HUES6 (cell line): ENCODE measurements around the gene DGKB.

Experiments used
- H3K27ac ChIP-seq: 2 replicates; pipeline ENCODE4 v1.7.0; 2013; ENCODE audit warnings: low read depth, mild to moderate bottlenecking, low read length, inconsistent platforms
- H3K27me3 ChIP-seq: 2 replicates; pipeline ENCODE4 v1.6.1; 2013; ENCODE audit warnings: low read length; ENCODE audit not compliant: control insufficient read depth, insufficient read depth
- H3K36me3 ChIP-seq: 2 replicates; pipeline ENCODE4 v1.6.1; 2013; ENCODE audit warnings: low read length; ENCODE audit not compliant: control insufficient read depth, insufficient read depth
- H3K4me1 ChIP-seq: 2 replicates; pipeline ENCODE4 v1.6.1; 2013; ENCODE audit warnings: low read length; ENCODE audit not compliant: control insufficient read depth, insufficient read depth
- H3K4me3 ChIP-seq: 2 replicates; pipeline ENCODE4 v1.5.1; 2013; ENCODE audit warnings: low read depth, low read length
- H3K9ac ChIP-seq: one replicate; pipeline ENCODE4 v1.6.1; 2013; ENCODE audit warnings: mild to moderate bottlenecking, low read length
- H3K9me3 ChIP-seq: 2 replicates; pipeline ENCODE4 v1.6.1; 2013; ENCODE audit warnings: low read depth, low read length; ENCODE audit not compliant: control insufficient read depth, insufficient read depth

DGKB gene

GRCh38 chr7:14374336-14374735, 528.2 kb downstream of the DGKB start:
- H3K9me3 ChIP-seq = no peaks in the 10 kb centered on the region
- H3K4me1 ChIP-seq = peaks cover 21% of the 10 kb centered on the region
- no peaks in the 10 kb centered on the region for H3K36me3 ChIP-seq

GRCh38 chr7:14368285-14368684, 534.3 kb downstream of the DGKB start:
- Histone ChIP-seq H3K4me1 (no peaks in the 10 kb centered on the region), H3K9me3 (no peaks in the 10 kb centered on the region)

More at GRCh38 chr7:14374336-14374735, 528.2 kb downstream of the DGKB start:
- no peak overlapping the region for H3K4me3 ChIP-seq
- H3K27ac ChIP-seq = no peak overlapping the region
- H3K9ac ChIP-seq = no peak overlapping the region
- H3K27me3 ChIP-seq = no peaks in the 10 kb centered on the region

GRCh38 chr7:14351167-14351566, 551.4 kb downstream of the DGKB start:
- no peaks in the 10 kb centered on the region for H3K27me3 ChIP-seq

More at GRCh38 chr7:14368285-14368684, 534.3 kb downstream of the DGKB start:
- Histone ChIP-seq H3K27ac (no peak overlapping the region), H3K9ac (no peak overlapping the region), H3K36me3 (no peaks in the 10 kb centered on the region), H3K4me3 (no peak overlapping the region), H3K27me3 (no peaks in the 10 kb centered on the region)

GRCh38 chr7:14341200-14341775, 561.3 kb downstream of the DGKB start:
- Histone ChIP-seq H3K27me3 (no peaks in the 10 kb centered on the region), H3K36me3 (no peaks in the 10 kb centered on the region), H3K4me1 (peaks cover 18% of the 10 kb centered on the region), H3K27ac (0 out of 2 replicates have a peak overlapping the region, but pooled peaks have one; percentile 34), H3K9ac (no peak overlapping the region), H3K4me3 (no peak overlapping the region), H3K9me3 (no peaks in the 10 kb centered on the region)

More at GRCh38 chr7:14351167-14351566, 551.4 kb downstream of the DGKB start:
- Histone ChIP-seq H3K27ac (no peak overlapping the region), H3K4me1 (no peaks in the 10 kb centered on the region), H3K9me3 (no peaks in the 10 kb centered on the region), H3K4me3 (no peak overlapping the region), H3K9ac (no peak overlapping the region), H3K36me3 (no peaks in the 10 kb centered on the region)

- Histone ChIP-seq H3K4me1 (peaks cover 18% of the 10 kb centered on the region), H3K27me3 (no peaks in the 10 kb centered on the region), H3K4me3 (no peak overlapping the region), H3K9me3 (no peaks in the 10 kb centered on the region), H3K9ac (no peak overlapping the region), H3K36me3 (no peaks in the 10 kb centered on the region), H3K27ac (no peak overlapping the region)
Observed at GRCh38 chr7:14340393-14341074, 562.0 kb downstream of the DGKB start.

- Histone ChIP-seq H3K36me3 (no peaks in the 10 kb centered on the region), H3K9me3 (no peaks in the 10 kb centered on the region), H3K9ac (no peak overlapping the region), H3K27me3 (no peaks in the 10 kb centered on the region), H3K27ac (no peak overlapping the region), H3K4me3 (no peak overlapping the region), H3K4me1 (peaks cover 18% of the 10 kb centered on the region)
Observed at GRCh38 chr7:14339861-14340260, 562.7 kb downstream of the DGKB start.

GRCh38 chr7:14336256-14336655, 566.3 kb downstream of the DGKB start:
- Histone ChIP-seq H3K4me1 (peaks cover 12% of the 10 kb centered on the region), H3K4me3 (no peak overlapping the region), H3K27ac (no peak overlapping the region), H3K9me3 (no peaks in the 10 kb centered on the region), H3K27me3 (no peaks in the 10 kb centered on the region), H3K36me3 (no peaks in the 10 kb centered on the region), H3K9ac (no peak overlapping the region)

GRCh38 chr7:14332155-14332554, 570.4 kb downstream of the DGKB start:
- Histone ChIP-seq H3K4me3 (no peak overlapping the region), H3K27me3 (no peaks in the 10 kb centered on the region), H3K9me3 (no peaks in the 10 kb centered on the region), H3K9ac (no peak overlapping the region), H3K27ac (no peak overlapping the region), H3K4me1 (no peaks in the 10 kb centered on the region; the same call in 1 of the 2 replicates), H3K36me3 (no peaks in the 10 kb centered on the region)

GRCh38 chr7:14324767-14325166, 577.8 kb downstream of the DGKB start:
- Histone ChIP-seq H3K27me3 (no peaks in the 10 kb centered on the region), H3K36me3 (no peaks in the 10 kb centered on the region), H3K4me1 (no peaks in the 10 kb centered on the region), H3K9me3 (0 out of 2 replicates have a peak, but pooled peaks cover 2% of the 10 kb centered on the region), H3K9ac (no peak overlapping the region), H3K27ac (no peak overlapping the region), H3K4me3 (no peak overlapping the region)

- H3K36me3 ChIP-seq = no peaks in the 10 kb centered on the region
- no peaks in the 10 kb centered on the region for H3K4me1 ChIP-seq
- H3K9me3 ChIP-seq = 0 out of 2 replicates have a peak, but pooled peaks cover 2% of the 10 kb centered on the region
- H3K27ac ChIP-seq = no peak overlapping the region
- H3K4me3 ChIP-seq = no peak overlapping the region
- H3K9ac ChIP-seq = no peak overlapping the region
- H3K27me3 ChIP-seq = no peaks in the 10 kb centered on the region
Observed at GRCh38 chr7:14322724-14323123, 579.8 kb downstream of the DGKB start.

- Histone ChIP-seq H3K9ac (no peak overlapping the region), H3K27me3 (no peaks in the 10 kb centered on the region), H3K27ac (no peak overlapping the region), H3K4me1 (no peaks in the 10 kb centered on the region), H3K36me3 (no peaks in the 10 kb centered on the region), H3K4me3 (no peak overlapping the region), H3K9me3 (0 out of 2 replicates have a peak, but pooled peaks cover 2% of the 10 kb centered on the region)
Observed at GRCh38 chr7:14321947-14322346, 580.6 kb downstream of the DGKB start.
